Ovary (tissue), 3 donors: ENCODE results near the gene UCK1.

Experiments used
- EP300 ChIP-seq: sonication (generic); formaldehyde crosslinking; IDR thresholded peaks from one replicate; pipeline ENCODE4 v1.6.1; 2017; ENCODE audit warnings: antibody characterized with exemption
- POLR2A ChIP-seq: fragments of 450-650 bp; IDR thresholded peaks from one replicate; pipeline ENCODE4 v1.6.1; 2017; ENCODE audit warnings: antibody characterized with exemption, mild to moderate bottlenecking, moderate library complexity
- TF ChIP-seq, protein P1 (sequence below), 3 donors: fragments of 450-650 bp in 2 of 3; fragments of 200-600 bp in 1 of 3; IDR thresholded peaks; one replicate each; pipeline versions ENCODE4 v1.5.1 to v1.8.0; 2016 to 2022; ENCODE audit warnings: antibody characterized with exemption in 3 of 3, mild to moderate bottlenecking in 1 of 3
- donor health status: DM: no; HTN: no; CAD: no.

DNA sequence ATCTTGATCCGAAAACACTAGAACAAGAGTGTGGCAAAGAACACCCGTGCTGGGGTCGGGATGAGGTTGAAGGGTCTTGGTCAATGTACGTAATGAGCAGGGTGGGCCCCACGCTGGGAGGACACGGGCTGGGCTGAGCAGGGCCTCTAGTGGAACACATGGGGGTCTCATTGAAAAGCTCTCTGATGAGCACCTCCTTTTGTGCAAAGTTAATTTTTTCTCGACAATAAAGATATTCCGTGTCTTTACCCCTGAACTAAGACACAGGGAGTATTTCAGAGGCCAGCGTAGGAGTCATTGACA, 8.0 kb downstream of the UCK1 start:
- TF ChIP-seq, protein P1, sequence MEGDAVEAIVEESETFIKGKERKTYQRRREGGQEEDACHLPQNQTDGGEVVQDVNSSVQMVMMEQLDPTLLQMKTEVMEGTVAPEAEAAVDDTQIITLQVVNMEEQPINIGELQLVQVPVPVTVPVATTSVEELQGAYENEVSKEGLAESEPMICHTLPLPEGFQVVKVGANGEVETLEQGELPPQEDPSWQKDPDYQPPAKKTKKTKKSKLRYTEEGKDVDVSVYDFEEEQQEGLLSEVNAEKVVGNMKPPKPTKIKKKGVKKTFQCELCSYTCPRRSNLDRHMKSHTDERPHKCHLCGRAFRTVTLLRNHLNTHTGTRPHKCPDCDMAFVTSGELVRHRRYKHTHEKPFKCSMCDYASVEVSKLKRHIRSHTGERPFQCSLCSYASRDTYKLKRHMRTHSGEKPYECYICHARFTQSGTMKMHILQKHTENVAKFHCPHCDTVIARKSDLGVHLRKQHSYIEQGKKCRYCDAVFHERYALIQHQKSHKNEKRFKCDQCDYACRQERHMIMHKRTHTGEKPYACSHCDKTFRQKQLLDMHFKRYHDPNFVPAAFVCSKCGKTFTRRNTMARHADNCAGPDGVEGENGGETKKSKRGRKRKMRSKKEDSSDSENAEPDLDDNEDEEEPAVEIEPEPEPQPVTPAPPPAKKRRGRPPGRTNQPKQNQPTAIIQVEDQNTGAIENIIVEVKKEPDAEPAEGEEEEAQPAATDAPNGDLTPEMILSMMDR (IDR thresholded peaks at IDR 0.05): no peak
- TF ChIP-seq POLR2A (no peak), EP300 (no peak)
